Measurements from ENCODE around the gene LINC00305.

Gene LINC00305

DNA sequence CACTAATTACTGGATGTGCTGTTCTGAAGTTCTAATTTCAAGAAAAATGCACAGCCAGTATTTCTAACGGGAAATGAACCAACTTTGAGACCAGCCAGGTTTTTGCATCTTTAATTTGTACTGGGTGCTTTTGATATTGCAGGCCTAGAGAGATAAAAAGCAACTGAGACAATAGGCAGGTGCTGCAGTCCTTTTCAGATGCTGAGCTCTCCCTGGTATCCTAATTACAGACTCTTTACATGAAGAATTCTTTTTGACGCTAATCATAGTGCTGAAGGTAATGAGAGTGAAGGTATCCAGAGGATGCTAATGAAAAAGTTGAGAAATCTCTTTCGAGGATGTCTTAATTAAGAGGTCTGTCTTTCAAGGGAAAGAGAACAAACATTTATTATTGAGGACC, 93.9 kb downstream of the LINC00305 start:
- TF ChIP-seq, protein P1, sequence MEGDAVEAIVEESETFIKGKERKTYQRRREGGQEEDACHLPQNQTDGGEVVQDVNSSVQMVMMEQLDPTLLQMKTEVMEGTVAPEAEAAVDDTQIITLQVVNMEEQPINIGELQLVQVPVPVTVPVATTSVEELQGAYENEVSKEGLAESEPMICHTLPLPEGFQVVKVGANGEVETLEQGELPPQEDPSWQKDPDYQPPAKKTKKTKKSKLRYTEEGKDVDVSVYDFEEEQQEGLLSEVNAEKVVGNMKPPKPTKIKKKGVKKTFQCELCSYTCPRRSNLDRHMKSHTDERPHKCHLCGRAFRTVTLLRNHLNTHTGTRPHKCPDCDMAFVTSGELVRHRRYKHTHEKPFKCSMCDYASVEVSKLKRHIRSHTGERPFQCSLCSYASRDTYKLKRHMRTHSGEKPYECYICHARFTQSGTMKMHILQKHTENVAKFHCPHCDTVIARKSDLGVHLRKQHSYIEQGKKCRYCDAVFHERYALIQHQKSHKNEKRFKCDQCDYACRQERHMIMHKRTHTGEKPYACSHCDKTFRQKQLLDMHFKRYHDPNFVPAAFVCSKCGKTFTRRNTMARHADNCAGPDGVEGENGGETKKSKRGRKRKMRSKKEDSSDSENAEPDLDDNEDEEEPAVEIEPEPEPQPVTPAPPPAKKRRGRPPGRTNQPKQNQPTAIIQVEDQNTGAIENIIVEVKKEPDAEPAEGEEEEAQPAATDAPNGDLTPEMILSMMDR (IDR thresholded peaks at IDR 0.05): no peak

GRCh38 chr18:64053246-64053645, 95.6 kb downstream of the LINC00305 start:
- TF ChIP-seq, protein P1 (IDR thresholded peaks at IDR 0.05): no peak

DNA sequence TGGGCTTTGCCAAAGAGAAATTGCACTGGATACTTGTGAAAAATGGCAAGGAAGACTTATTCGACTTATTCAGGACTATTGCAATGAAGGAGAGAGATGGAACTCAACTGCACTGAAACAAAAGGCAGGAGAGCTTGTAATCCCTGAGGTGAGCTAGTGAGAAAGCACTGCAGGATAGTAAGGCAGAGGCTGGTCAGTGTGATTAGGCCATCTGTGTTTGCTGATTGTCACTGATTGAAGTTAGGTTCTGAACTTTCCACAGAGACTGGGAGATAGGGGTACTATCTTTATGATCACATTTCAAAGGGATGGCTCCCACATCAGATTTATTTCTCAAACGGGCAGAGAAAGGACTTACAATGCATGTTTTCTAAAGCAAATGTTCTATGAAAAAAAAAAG, 96.1 kb downstream of the LINC00305 start:
- TF ChIP-seq, protein P1 (IDR thresholded peaks at IDR 0.05): no peak

DNA sequence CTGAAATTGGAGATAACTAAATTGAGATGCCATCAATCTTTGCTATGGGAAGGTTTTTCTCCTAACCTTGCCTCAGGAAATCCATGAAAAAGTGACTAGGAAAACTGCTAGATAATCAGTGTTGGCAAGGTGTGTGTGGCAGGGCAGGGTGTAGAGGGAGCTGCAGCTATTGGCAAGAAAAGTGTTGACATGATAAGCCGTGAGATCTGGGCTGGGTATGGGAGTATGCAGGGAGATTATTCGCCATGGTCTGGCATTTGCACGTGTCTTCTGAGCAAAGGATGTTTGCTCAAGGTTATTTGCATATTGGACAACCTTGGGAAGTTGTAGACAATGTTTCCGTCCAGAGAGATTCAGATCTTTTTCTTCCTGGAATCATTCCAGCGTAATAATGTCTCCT, 104.3 kb downstream of the LINC00305 start:
- TF ChIP-seq, protein P1 (IDR thresholded peaks at IDR 0.05): no peak

GRCh38 chr18:64042728-64043358, 106.0 kb downstream of the LINC00305 start:
- TF ChIP-seq, protein P1 (IDR thresholded peaks at IDR 0.05): no peak

- TF ChIP-seq, protein P1 (IDR thresholded peaks at IDR 0.05): peak; percentile 70
Measured at GRCh38 chr18:64037812-64038414, 111.0 kb downstream of the LINC00305 start.

DNA sequence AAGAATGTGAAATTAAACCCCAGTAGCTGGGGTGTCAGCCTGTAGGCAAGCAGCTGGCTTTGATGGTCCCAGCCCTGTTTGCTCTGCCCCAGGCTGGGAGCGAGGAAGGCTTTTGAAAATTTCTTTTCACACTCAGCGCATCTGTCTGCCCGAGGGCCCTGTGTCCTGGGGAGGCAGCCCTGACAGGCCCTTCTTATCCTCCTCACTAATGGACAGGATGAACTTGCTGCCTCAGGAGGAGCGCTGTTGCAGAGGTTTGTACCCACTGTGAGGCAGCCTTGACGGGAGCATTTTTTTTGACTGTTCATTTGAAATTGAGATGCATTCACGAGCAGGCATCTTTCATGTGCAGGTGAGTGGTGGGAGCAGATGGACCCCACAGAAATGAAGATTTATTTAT, 116.6 kb downstream of the LINC00305 start:
- TF ChIP-seq, protein P1 (IDR thresholded peaks at IDR 0.05): no peak
